WTC11 (cell line): Measurements from ENCODE around the gene ANAPC1. TPM values are rescaled to one million over a fixed set of nuclear protein-coding genes. Genes with fewer than 3 reads are reported as not detected.

Source experiments
- ATAC-seq: fragments of 200-7000 bp; cut with Tn5 transposase; 2 replicates; pipeline ENCODE4 v1.10.0; 2021; ENCODE audit warnings: mild to moderate bottlenecking, moderate library complexity
- Bru-seq: library from RNA; stranded (reverse); fragments of 400-500 nt; gene quantifications from one replicate; lab custom pipeline; 2021; lab: Mats Ljungman, UMichigan
- CTCF ChIA-PET: fragments of 300-600 bp; sonication (Branson Sonifier 250); formaldehyde crosslinking; loops from one replicate; lab custom pipeline; 2021; ENCODE audit warnings: antibody characterized with exemption; lab: Charles Lee
- POLR2A ChIA-PET: fragments of 350-600 bp; sonication (Branson Sonifier 250); formaldehyde crosslinking; loops from one replicate; lab custom pipeline; 2021; ENCODE audit warnings: antibody characterized with exemption; lab: Charles Lee
- DNase-seq: peaks from one replicate; pipeline ENCODE4 v3.0.0; 2021; ENCODE audit warnings: low spot score
- H3K27ac Mint-ChIP-seq: 2 replicates; pipeline ENCODE4 v1.8.0; 2021; ENCODE audit warnings: mixed read lengths
- H3K27me3 Mint-ChIP-seq: 2 replicates; pipeline ENCODE4 v1.8.0; 2021; ENCODE audit warnings: low read depth, mild to moderate bottlenecking, moderate library complexity, mixed read lengths
- H3K36me3 Mint-ChIP-seq: 2 replicates; pipeline ENCODE4 v1.8.0; 2021; ENCODE audit warnings: mixed read lengths
- H3K4me1 Mint-ChIP-seq: 2 replicates; pipeline ENCODE4 v1.8.0; 2022; ENCODE audit warnings: mixed read lengths
- H3K4me3 Mint-ChIP-seq: 2 replicates; pipeline ENCODE4 v1.8.0; 2021; ENCODE audit warnings: mild to moderate bottlenecking, moderate library complexity, mixed read lengths
- H3K9me3 Mint-ChIP-seq: 2 replicates; pipeline ENCODE4 v1.8.0; 2021; ENCODE audit warnings: mixed read lengths
- ATF6 ChIP-seq: sonication (generic); formaldehyde crosslinking; IDR thresholded peaks from 2 replicates; pipeline ENCODE4 v1.8.1; 2023; ENCODE audit warnings: mild to moderate bottlenecking, missing genetic modification reagents
- CBFB ChIP-seq: sonication (generic); formaldehyde crosslinking; IDR thresholded peaks from 2 replicates; pipeline ENCODE4 v1.8.1; 2022; ENCODE audit warnings: mild to moderate bottlenecking, low read depth, missing genetic modification reagents
- CREB1 ChIP-seq: sonication (generic); formaldehyde crosslinking; IDR thresholded peaks from 2 replicates; pipeline ENCODE4 v1.8.0; 2023; ENCODE audit warnings: mild to moderate bottlenecking, missing genetic modification reagents
- E2F1 ChIP-seq: sonication (generic); formaldehyde crosslinking; IDR thresholded peaks from 2 replicates; pipeline ENCODE4 v1.8.0; 2022; ENCODE audit warnings: mild to moderate bottlenecking, missing genetic modification reagents
- ELF4 ChIP-seq: sonication (generic); formaldehyde crosslinking; IDR thresholded peaks from 2 replicates; pipeline ENCODE4 v1.8.1; 2022; ENCODE audit warnings: low read depth, mild to moderate bottlenecking, moderate library complexity, missing genetic modification reagents
- ETV6 ChIP-seq: sonication (generic); formaldehyde crosslinking; IDR thresholded peaks from 2 replicates; pipeline ENCODE4 v1.8.1; 2022; ENCODE audit warnings: mild to moderate bottlenecking, missing genetic modification reagents
- FOXP1 ChIP-seq: sonication (generic); formaldehyde crosslinking; IDR thresholded peaks from 2 replicates; pipeline ENCODE4 v1.8.0; 2022; ENCODE audit warnings: missing genetic modification reagents, mild to moderate bottlenecking, moderate library complexity, borderline replicate concordance
- GTF2I ChIP-seq: fragments of 250-450 bp; sonication (Bioruptor Pico); conservative IDR thresholded peaks from 2 replicates; pipeline ENCODE4 v1.4.0; 2021; ENCODE audit warnings: mild to moderate bottlenecking
- HMGA2 ChIP-seq: fragments of 250-450 bp; sonication (Bioruptor Pico); IDR thresholded peaks from 2 replicates; pipeline ENCODE4 v1.4.0; 2021; ENCODE audit warnings: mild to moderate bottlenecking, moderate library complexity
- JAZF1 ChIP-seq: fragments of 250-450 bp; sonication (Bioruptor Pico); IDR thresholded peaks from 2 replicates; pipeline ENCODE4 v1.9.0; 2021; ENCODE audit warnings: moderate library complexity, mild to moderate bottlenecking, inconsistent platforms
- JUN ChIP-seq: sonication (generic); formaldehyde crosslinking; IDR thresholded peaks from 2 replicates; pipeline ENCODE4 v1.8.0; 2023; ENCODE audit warnings: mild to moderate bottlenecking, missing genetic modification reagents
- MXD4 ChIP-seq: fragments of 250-450 bp; sonication (Bioruptor Pico); IDR thresholded peaks from 2 replicates; pipeline ENCODE4 v1.8.0; 2021; ENCODE audit warnings: mild to moderate bottlenecking, moderate library complexity, borderline replicate concordance
- PREB ChIP-seq: sonication (generic); formaldehyde crosslinking; IDR thresholded peaks from 2 replicates; pipeline ENCODE4 v1.8.1; 2022; ENCODE audit warnings: mild to moderate bottlenecking, missing genetic modification reagents, moderate library complexity, borderline replicate concordance
- PRRX2 ChIP-seq: fragments of 250-450 bp; sonication (Bioruptor Pico); IDR thresholded peaks from 2 replicates; pipeline ENCODE4 v1.8.0; 2021; ENCODE audit warnings: mild to moderate bottlenecking
- SMAD3 ChIP-seq: sonication (generic); formaldehyde crosslinking; IDR thresholded peaks from 2 replicates; pipeline ENCODE4 v1.8.0; 2022; ENCODE audit warnings: missing genetic modification reagents, mild to moderate bottlenecking, borderline replicate concordance
- TEAD4 ChIP-seq: sonication (generic); formaldehyde crosslinking; IDR thresholded peaks from 2 replicates; pipeline ENCODE4 v1.8.0; 2022; ENCODE audit warnings: mild to moderate bottlenecking, missing genetic modification reagents
- ZNF121 ChIP-seq: sonication (generic); formaldehyde crosslinking; IDR thresholded peaks from 2 replicates; pipeline ENCODE4 v1.8.0; 2023; ENCODE audit warnings: missing genetic modification reagents
- ZNF219 ChIP-seq: sonication (generic); formaldehyde crosslinking; IDR thresholded peaks from 2 replicates; pipeline ENCODE4 v1.8.0; 2023; ENCODE audit warnings: missing genetic modification reagents, mild to moderate bottlenecking, borderline replicate concordance
- long read RNA-seq, 3 experiments: library from RNA in 1 of 3; library from capped mRNA in 1 of 3; library from polyadenylated mRNA in 1 of 3; unstranded in 2 of 3; stranded (forward) in 1 of 3; transcript quantifications; one replicate each; pipeline ENCODE4 v2.0.0, GENCODE V29; 2021
- total RNA-seq: library from RNA; stranded (reverse); gene quantifications from 3 replicates; pipeline ENCODE4 v1.2.3, GENCODE V29; 2021
- TF ChIP-seq, protein P1 (sequence below): sonication (generic); formaldehyde crosslinking; IDR thresholded peaks from 2 replicates; pipeline ENCODE4 v1.8.1; 2023; ENCODE audit warnings: mild to moderate bottlenecking, missing genetic modification reagents
- TF ChIP-seq, protein P2 (sequence below): fragments of 250-450 bp; sonication (Bioruptor Pico); IDR thresholded peaks from 2 replicates; pipeline ENCODE4 v2.1.2; 2022; ENCODE audit warnings: mild to moderate bottlenecking, moderate library complexity
- TF ChIP-seq, protein P3 (sequence below): sonication (generic); formaldehyde crosslinking; IDR thresholded peaks from 2 replicates; pipeline ENCODE4 v1.8.1; 2022; ENCODE audit warnings: low read depth, mild to moderate bottlenecking, moderate library complexity, missing genetic modification reagents, borderline replicate concordance
- TF ChIP-seq, protein P4 (sequence below): sonication (generic); formaldehyde crosslinking; conservative IDR thresholded peaks from 2 replicates; pipeline ENCODE4 v1.8.1; 2022; ENCODE audit warnings: mild to moderate bottlenecking, missing genetic modification reagents
- TF ChIP-seq, protein P5 (sequence below): sonication (generic); formaldehyde crosslinking; IDR thresholded peaks from 2 replicates; pipeline ENCODE4 v1.8.1; 2023; ENCODE audit warnings: mild to moderate bottlenecking, missing genetic modification reagents, moderate library complexity

Gene ANAPC1
- total RNA-seq (96.9 to 122 TPM (median 97.1 TPM) in 3 replicates), Bru-seq, nascent RNA (percentile 85 among the genes with signal in this experiment)
- long read RNA-seq, experiment 1, full-length matches to known transcripts: 217 of 396 reads
- long read RNA-seq, experiment 1, partial matches to known transcripts: 80 of 396 reads
- long read RNA-seq, experiment 1, other reads (novel, unspliced or antisense): 99 of 396 reads
- long read RNA-seq, experiment 2, full-length matches to known transcripts: 12 of 61 reads
- long read RNA-seq, experiment 2, partial matches to known transcripts: 25 of 61 reads
- long read RNA-seq, experiment 2, other reads (novel, unspliced or antisense): 24 of 61 reads
- long read RNA-seq, experiment 3, partial matches to known transcripts: 1 of 3 reads
- long read RNA-seq, experiment 3, other reads (novel, unspliced or antisense): 1 of 3 reads

GRCh38 chr2:111883661-111884591 lies at the start of gene ANAPC1:
Gene ANAPC1 (minus strand): TSS chr2:111884193. CDS start chr2:111880825, 3,368 bp downstream.
- H3K27me3 Mint-ChIP-seq: no peaks in the 10 kb centered on the region
- TF ChIP-seq JUN (CRISPR knock-in tag) (no peak), PRRX2 (CRISPR knock-in tag) (no peak), E2F1 (CRISPR knock-in tag) (no peak; the same call in 1 of the 2 replicates), FOXP1 (CRISPR knock-in tag) (peak; percentile 91), SMAD3 (CRISPR knock-in tag) (peak; percentile 29; the same call in 1 of the 2 replicates), ZNF219 (CRISPR knock-in tag) (no peak), TEAD4 (CRISPR knock-in tag) (no peak), JAZF1 (CRISPR knock-in tag) (no peak), ZNF121 (CRISPR knock-in tag) (no peak), CREB1 (CRISPR knock-in tag) (no peak; the same call in none of the 2 replicates), PREB (CRISPR knock-in tag) (no peak; the same call in 1 of the 2 replicates), HMGA2 (CRISPR knock-in tag) (no peak), ETV6 (peak; percentile 90), MXD4 (CRISPR knock-in tag) (no peak), GTF2I (CRISPR knock-in tag) (no peak), ATF6 (CRISPR knock-in tag) (no peak), CBFB (CRISPR knock-in tag) (no peak; the same call in 1 of the 2 replicates), ELF4 (0 out of 2 replicates have a peak, but pooled peaks have one; percentile 26)
- TF ChIP-seq, protein P1, sequence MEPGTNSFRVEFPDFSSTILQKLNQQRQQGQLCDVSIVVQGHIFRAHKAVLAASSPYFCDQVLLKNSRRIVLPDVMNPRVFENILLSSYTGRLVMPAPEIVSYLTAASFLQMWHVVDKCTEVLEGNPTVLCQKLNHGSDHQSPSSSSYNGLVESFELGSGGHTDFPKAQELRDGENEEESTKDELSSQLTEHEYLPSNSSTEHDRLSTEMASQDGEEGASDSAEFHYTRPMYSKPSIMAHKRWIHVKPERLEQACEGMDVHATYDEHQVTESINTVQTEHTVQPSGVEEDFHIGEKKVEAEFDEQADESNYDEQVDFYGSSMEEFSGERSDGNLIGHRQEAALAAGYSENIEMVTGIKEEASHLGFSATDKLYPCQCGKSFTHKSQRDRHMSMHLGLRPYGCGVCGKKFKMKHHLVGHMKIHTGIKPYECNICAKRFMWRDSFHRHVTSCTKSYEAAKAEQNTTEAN (CRISPR knock-in tag): peak; percentile 21; the same call in 1 of the 2 replicates
- TF ChIP-seq, protein P2, sequence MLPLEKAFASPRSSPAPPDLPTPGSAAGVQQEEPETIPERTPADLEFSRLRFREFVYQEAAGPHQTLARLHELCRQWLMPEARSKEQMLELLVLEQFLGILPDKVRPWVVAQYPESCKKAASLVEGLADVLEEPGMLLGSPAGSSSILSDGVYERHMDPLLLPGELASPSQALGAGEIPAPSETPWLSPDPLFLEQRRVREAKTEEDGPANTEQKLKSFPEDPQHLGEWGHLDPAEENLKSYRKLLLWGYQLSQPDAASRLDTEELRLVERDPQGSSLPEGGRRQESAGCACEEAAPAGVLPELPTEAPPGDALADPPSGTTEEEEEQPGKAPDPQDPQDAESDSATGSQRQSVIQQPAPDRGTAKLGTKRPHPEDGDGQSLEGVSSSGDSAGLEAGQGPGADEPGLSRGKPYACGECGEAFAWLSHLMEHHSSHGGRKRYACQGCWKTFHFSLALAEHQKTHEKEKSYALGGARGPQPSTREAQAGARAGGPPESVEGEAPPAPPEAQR (CRISPR knock-in tag): no peak
- TF ChIP-seq, protein P3, sequence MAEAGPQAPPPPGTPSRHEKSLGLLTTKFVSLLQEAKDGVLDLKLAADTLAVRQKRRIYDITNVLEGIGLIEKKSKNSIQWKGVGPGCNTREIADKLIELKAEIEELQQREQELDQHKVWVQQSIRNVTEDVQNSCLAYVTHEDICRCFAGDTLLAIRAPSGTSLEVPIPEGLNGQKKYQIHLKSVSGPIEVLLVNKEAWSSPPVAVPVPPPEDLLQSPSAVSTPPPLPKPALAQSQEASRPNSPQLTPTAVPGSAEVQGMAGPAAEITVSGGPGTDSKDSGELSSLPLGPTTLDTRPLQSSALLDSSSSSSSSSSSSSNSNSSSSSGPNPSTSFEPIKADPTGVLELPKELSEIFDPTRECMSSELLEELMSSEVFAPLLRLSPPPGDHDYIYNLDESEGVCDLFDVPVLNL (CRISPR knock-in tag): no peak
- TF ChIP-seq, protein P4, sequence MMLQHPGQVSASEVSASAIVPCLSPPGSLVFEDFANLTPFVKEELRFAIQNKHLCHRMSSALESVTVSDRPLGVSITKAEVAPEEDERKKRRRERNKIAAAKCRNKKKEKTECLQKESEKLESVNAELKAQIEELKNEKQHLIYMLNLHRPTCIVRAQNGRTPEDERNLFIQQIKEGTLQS (CRISPR knock-in tag): no peak
- TF ChIP-seq, protein P5, sequence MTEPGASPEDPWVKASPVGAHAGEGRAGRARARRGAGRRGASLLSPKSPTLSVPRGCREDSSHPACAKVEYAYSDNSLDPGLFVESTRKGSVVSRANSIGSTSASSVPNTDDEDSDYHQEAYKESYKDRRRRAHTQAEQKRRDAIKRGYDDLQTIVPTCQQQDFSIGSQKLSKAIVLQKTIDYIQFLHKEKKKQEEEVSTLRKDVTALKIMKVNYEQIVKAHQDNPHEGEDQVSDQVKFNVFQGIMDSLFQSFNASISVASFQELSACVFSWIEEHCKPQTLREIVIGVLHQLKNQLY (CRISPR knock-in tag): no peak

More at GRCh38 chr2:111883661-111884591, at the start of gene ANAPC1:
- DNase-seq (peak; percentile 88), ATAC-seq (peak; percentile 95)
- Mint-ChIP-seq H3K36me3 (peaks cover 7% of the 10 kb centered on the region), H3K4me3 (peak within 1 kb of the TSS; percentile 96), H3K27ac (peak within 1 kb of the TSS; percentile 99), H3K4me1 (peaks cover 5% of the 10 kb centered on the region), H3K9me3 (no peaks in the 10 kb centered on the region)
- ChIA-PET CTCF (interaction anchor here (1.0 to 1.8 kb wide), 4 partner anchors 12 to 599 kb away, joined by 3 to 9 read pairs (median 3); no protein-coding TSS in a partner anchor), POLR2A (interaction anchor here (0.5 to 0.8 kb wide), 2 partner anchors 11 to 171 kb away, joined by 3 to 4 read pairs; partner anchors contain the start of gene TMEM87B)
